Osteoblast (primary cell): ENCODE measurements around the gene ZBED1. TPM values are rescaled to one million over a fixed set of nuclear protein-coding genes. Genes with fewer than 3 reads are reported as not detected.
"Not testable (repeated sequence)": the region's sequence is repeated elsewhere in the genome, so short reads cannot be mapped to it uniquely, and the experiment has no call there.

Source experiments
- DNase-seq: peaks from one replicate; pipeline ENCODE4 v3.0.0; 2011; ENCODE audit warnings: low spot score, mixed read lengths; ENCODE audit not compliant: insufficient read length; ENCODE audit errors: missing footprints
- H2AFZ ChIP-seq: 2 replicates; pipeline ENCODE4 v1.6.0; 2011; ENCODE audit warnings: mild to moderate bottlenecking, low read length
- H3K27ac ChIP-seq: 2 replicates; pipeline ENCODE4 v1.5.1; 2011; ENCODE audit warnings: mild to moderate bottlenecking, low read depth, low read length, moderate library complexity
- H3K27me3 ChIP-seq: 2 replicates; pipeline ENCODE4 v1.6.0; 2012; ENCODE audit warnings: mild to moderate bottlenecking, control low read depth, inconsistent platforms, low read length, moderate library complexity; ENCODE audit not compliant: insufficient read depth
- H3K36me3 ChIP-seq: 2 replicates; pipeline ENCODE4 v1.5.1; 2011; ENCODE audit warnings: mild to moderate bottlenecking, low read length, control low read depth, moderate library complexity; ENCODE audit not compliant: insufficient read depth
- H3K4me1 ChIP-seq: 2 replicates; pipeline ENCODE4 v1.5.1; 2011; ENCODE audit warnings: mild to moderate bottlenecking, low read length, control low read depth, moderate library complexity; ENCODE audit not compliant: insufficient read depth
- H3K4me2 ChIP-seq: 2 replicates; pipeline ENCODE4 v1.6.0; 2011; ENCODE audit warnings: mild to moderate bottlenecking, low read length; ENCODE audit not compliant: insufficient read depth
- H3K4me3 ChIP-seq: fragments of 200-600 bp; sonication (generic); 3 replicates; pipeline ENCODE4 v1.5.1; 2012; ENCODE audit warnings: mild to moderate bottlenecking, low read length, inconsistent platforms; ENCODE audit not compliant: insufficient read depth
- H3K79me2 ChIP-seq: 2 replicates; pipeline ENCODE4 v1.6.0; 2012; ENCODE audit warnings: mild to moderate bottlenecking, low read length, control low read depth, inconsistent platforms; ENCODE audit not compliant: insufficient read depth
- H3K9me3 ChIP-seq: 2 replicates; pipeline ENCODE4 v1.5.1; 2011; ENCODE audit warnings: low read depth, low read length, control low read depth
- H4K20me1 ChIP-seq: 2 replicates; pipeline ENCODE4 v1.6.0; 2012; ENCODE audit warnings: mild to moderate bottlenecking, low read length, control low read depth; ENCODE audit not compliant: insufficient read depth
- CTCF ChIP-seq: IDR thresholded peaks from 2 replicates; pipeline ENCODE4 v1.5.1; 2011; ENCODE audit warnings: mild to moderate bottlenecking, low read depth, low read length, moderate library complexity; ENCODE audit errors: extremely low read depth
- total RNA-seq: library from RNA; depleted of rRNA; stranded (reverse); fragments of >200 nt; gene quantifications from 2 replicates; pipeline ENCODE4 v1.2.3, GENCODE V29; 2012

Gene ZBED1
- total RNA-seq, 1 donor, result 57.2 TPM

DNA sequence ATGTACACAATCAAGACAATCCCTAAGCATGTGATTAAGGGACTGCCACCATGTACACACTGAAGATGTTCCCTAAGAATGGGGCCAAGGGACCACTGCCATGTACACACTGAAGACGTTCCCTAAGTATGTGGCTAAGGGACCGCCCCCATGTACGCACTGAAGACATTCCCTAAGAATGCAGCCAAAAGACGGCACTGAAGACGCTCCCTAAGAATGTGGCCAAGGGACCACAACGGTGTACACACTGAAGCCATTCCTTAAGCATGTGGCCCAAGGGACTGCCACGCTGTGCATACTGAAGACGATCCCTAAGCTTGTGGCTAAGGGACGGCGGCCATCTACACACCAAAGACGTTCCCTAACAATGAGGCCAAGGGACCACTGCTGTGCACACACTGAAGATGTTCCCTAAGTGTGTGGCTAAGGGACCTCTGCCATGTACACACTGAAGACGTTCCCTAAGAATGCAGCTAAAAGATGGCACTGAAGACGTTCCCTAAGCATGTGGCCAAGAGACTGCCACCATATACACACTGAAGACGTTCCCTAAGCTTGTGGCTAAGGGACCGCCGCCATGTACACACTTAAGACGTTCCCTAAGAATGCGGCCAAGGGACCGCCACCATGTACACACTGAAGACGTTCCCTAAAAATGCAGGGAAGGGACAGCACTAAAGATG is 26.4 kb downstream of the ZBED1 start:
- TF ChIP-seq CTCF, result no peak
- Histone ChIP-seq H2AFZ (no peak overlapping the region), H3K79me2 (peaks cover 49% of the 10 kb centered on the region), H3K4me1 (no peaks in the 10 kb centered on the region), H3K27ac (no peak overlapping the region), H3K4me3 (no peak overlapping the region), H3K36me3 (no peaks in the 10 kb centered on the region), H3K4me2 (no peak overlapping the region), H4K20me1 (peaks cover 40% of the 10 kb centered on the region), H3K9me3 (no peaks in the 10 kb centered on the region), H3K27me3 (no peaks in the 10 kb centered on the region)
- no peak for DNase-seq

DNA sequence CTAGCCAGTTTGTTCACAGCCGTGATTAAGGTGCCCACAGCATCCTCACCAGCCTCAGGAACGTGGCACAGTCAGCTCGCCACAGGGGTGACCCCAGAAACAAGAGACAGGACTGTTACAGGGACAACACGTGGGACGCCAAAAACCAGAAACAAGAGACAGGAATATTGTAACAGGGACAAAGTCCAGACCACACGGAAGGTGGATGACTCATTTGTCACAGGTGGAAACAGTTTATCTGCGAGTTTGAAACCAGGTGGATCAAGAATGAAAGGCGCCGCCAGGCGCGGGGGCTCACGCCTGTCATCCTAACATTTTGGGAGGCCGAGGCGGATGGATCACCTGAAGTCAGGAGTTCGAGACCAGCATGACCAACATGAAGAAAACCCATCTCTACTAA is 27.7 kb downstream of the ZBED1 start:
- H3K27me3 ChIP-seq, H2AFZ ChIP-seq, H3K4me3 ChIP-seq, H3K36me3 ChIP-seq, DNase-seq, H3K9me3 ChIP-seq, H3K4me2 ChIP-seq, H3K4me1 ChIP-seq, H3K27ac ChIP-seq: not testable (repeated sequence)
- Histone ChIP-seq H3K79me2 (peaks cover 50% of the 10 kb centered on the region), H4K20me1 (peaks cover 38% of the 10 kb centered on the region)

GRCh38 chrX:2471641-2472040 is 29.1 kb downstream of the ZBED1 start:
- H3K27ac ChIP-seq, result no peak overlapping the region
- H4K20me1 ChIP-seq, result peaks cover 39% of the 10 kb centered on the region
- H3K4me3 ChIP-seq, result no peak overlapping the region
- H2AFZ ChIP-seq, result no peak overlapping the region
- no peaks in the 10 kb centered on the region for H3K4me1 ChIP-seq
- no peaks in the 10 kb centered on the region for H3K27me3 ChIP-seq
- no peak for TF ChIP-seq CTCF
- peaks cover 50% of the 10 kb centered on the region for H3K79me2 ChIP-seq
- no peaks in the 10 kb centered on the region for H3K9me3 ChIP-seq
- no peak for DNase-seq
- H3K4me2 ChIP-seq, result no peak overlapping the region
- no peaks in the 10 kb centered on the region for H3K36me3 ChIP-seq

DNA sequence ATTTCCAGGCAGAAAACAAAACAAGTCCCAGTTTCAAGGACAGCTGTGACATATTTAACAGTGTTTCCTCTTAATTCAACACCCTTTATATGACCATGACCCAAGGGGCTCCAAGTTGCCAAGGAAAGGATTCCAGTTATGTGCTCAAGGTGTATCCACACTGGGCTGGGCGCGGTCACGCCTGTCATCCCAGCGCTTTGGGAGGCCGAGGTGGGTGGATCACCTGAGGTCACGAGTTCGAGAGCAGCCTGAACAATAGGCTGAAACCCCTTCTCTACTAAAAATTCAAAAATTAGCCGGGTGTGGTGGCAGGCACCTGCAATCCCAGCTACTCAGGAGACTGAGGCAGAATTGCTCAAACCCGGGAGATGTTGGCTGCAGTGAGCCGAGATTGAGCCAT is 29.6 kb downstream of the ZBED1 start:
- not testable (repeated sequence) for H3K4me2 ChIP-seq, H3K36me3 ChIP-seq, H3K4me1 ChIP-seq, DNase-seq, H3K27ac ChIP-seq, H3K9me3 ChIP-seq, H2AFZ ChIP-seq, H3K4me3 ChIP-seq, H3K27me3 ChIP-seq
- peaks cover 43% of the 10 kb centered on the region for H4K20me1 ChIP-seq
- peaks cover 50% of the 10 kb centered on the region for H3K79me2 ChIP-seq

GRCh38 chrX:2469852-2470251 is 30.9 kb downstream of the ZBED1 start:
- H3K4me1 ChIP-seq, H3K36me3 ChIP-seq, H3K27me3 ChIP-seq, DNase-seq, H3K27ac ChIP-seq, H2AFZ ChIP-seq, H3K4me2 ChIP-seq, H3K9me3 ChIP-seq, H3K4me3 ChIP-seq: not testable (repeated sequence)
- Histone ChIP-seq H3K79me2 (peaks cover 46% of the 10 kb centered on the region), H4K20me1 (peaks cover 35% of the 10 kb centered on the region)
